Liver (tissue), 3 donors: ENCODE results near the gene CNKSR3.

ENCODE experiments used
- ATF3 ChIP-seq: IDR thresholded peaks from 2 replicates; pipeline ENCODE4 v1.6.1; 2016; ENCODE audit warnings: antibody characterized with exemption
- CTCF ChIP-seq: fragments of 150-350 bp; IDR thresholded peaks from 2 replicates; pipeline ENCODE4 v1.5.1; 2017; ENCODE audit warnings: improper control_type of control experiment, low read depth, low read length; ENCODE audit not compliant: missing input control
- FOXA1 ChIP-seq: IDR thresholded peaks from 2 replicates; pipeline ENCODE4 v1.6.1; 2016; ENCODE audit warnings: antibody characterized with exemption
- GABPA ChIP-seq, 2 donors: IDR thresholded peaks in 1 of 2; conservative IDR thresholded peaks in 1 of 2; 2 replicates each; pipeline ENCODE4 v1.6.1; 2016; ENCODE audit warnings: antibody characterized with exemption in 2 of 2, mild to moderate bottlenecking in 1 of 2, moderate library complexity in 1 of 2
- JUND ChIP-seq, 2 donors: IDR thresholded peaks; 2 replicates each; pipeline ENCODE4 v1.6.1; 2016; ENCODE audit warnings: antibody characterized with exemption in 2 of 2
- MAX ChIP-seq: IDR thresholded peaks from 2 replicates; pipeline ENCODE4 v1.6.1; 2016; ENCODE audit warnings: antibody characterized with exemption
- RAD21 ChIP-seq, 2 donors: IDR thresholded peaks; 2 replicates each; pipeline ENCODE4 v1.6.1; 2016; ENCODE audit warnings: antibody characterized with exemption in 2 of 2, mild to moderate bottlenecking in 2 of 2
- YY1 ChIP-seq: IDR thresholded peaks from 2 replicates; pipeline ENCODE4 v1.6.1; 2016; ENCODE audit warnings: antibody characterized with exemption, mild to moderate bottlenecking
- donor health status: healthy.
- donor health status: healthy.

- TF ChIP-seq CTCF (no peak), RAD21 (IDR thresholded peaks at IDR 0.05) (no peak), JUND (IDR thresholded peaks at IDR 0.05) (no peak), FOXA1 (no peak), ATF3 (no peak), YY1 (no peak), MAX (no peak), GABPA (IDR thresholded peaks at IDR 0.05 in 1 of 2, conservative IDR thresholded peaks at IDR 0.05 in 1 of 2) (no peak)
Measured at GRCh38 chr6:154494592-154495311, 15.7 kb downstream of the CNKSR3 start.
